HepG2 (cell line): Measurements from ENCODE around the gene CD99L2. TPM values are rescaled to one million over a fixed set of nuclear protein-coding genes. Genes with fewer than 3 reads are reported as not detected.

ENCODE experiments used
- ATAC-seq: fragments of 200-7000 bp; cut with Tn5 transposase; 3 replicates; pipeline ENCODE4 v1.9.1; 2020; ENCODE audit warnings: mild to moderate bottlenecking, moderate library complexity
- BruUV-seq: library from RNA; stranded (reverse); fragments of 400-500 nt; replicated peaks from 2 replicates; lab custom pipeline; 2021; lab: Mats Ljungman, UMichigan
- CTCF ChIA-PET: fragments of 300-600 bp; formaldehyde crosslinking; extraction: SDS; loops from one replicate; lab custom pipeline; 2021; ENCODE audit warnings: low total read pairs, inconsistent platforms, low intra/inter-chr PET ratio; lab: Yijun Ruan, JAX
- POLR2A ChIA-PET: fragments of 350-600 bp; sonication (Branson Sonifier 250); formaldehyde crosslinking; loops from one replicate; lab custom pipeline; 2020; ENCODE audit warnings: antibody characterized with exemption, inconsistent platforms; lab: Yijun Ruan, JAX
- DNase-seq: peaks from one replicate; pipeline ENCODE4 v3.0.0-alpha.2; 2015; ENCODE audit warnings: low spot score
- FAIRE-seq: peaks from 3 replicates; lab custom pipeline; 2011; peaks lifted over from hg19 to GRCh38; lab: Jason Lieb, UNC
- H2AFZ ChIP-seq: one replicate; pipeline ENCODE4 v1.6.1; 2011; ENCODE audit warnings: low read length, inconsistent platforms
- H3K27ac ChIP-seq: fragments of 300-600 bp; 3 replicates; pipeline ENCODE4 v1.8.0; 2011; ENCODE audit warnings: mixed run types, mild to moderate bottlenecking, mixed read lengths, low read length, inconsistent platforms; ENCODE audit not compliant: insufficient read depth; ENCODE audit errors: extremely low read length
- H3K27me3 ChIP-seq, 2 experiments: fragments of 200-600 bp in 1 of 2; 2 replicates in 1 of 2; 3 replicates in 1 of 2; pipeline versions ENCODE4 v1.6.0 to v1.8.0; 2011; ENCODE audit warnings: low read length in 2 of 2, mild to moderate bottlenecking in 2 of 2, moderate library complexity in 2 of 2, inconsistent platforms in 1 of 2; ENCODE audit not compliant: insufficient read depth in 2 of 2, control insufficient read depth in 1 of 2
- H3K36me3 ChIP-seq, 2 experiments: fragments of 200-600 bp in 1 of 2; replicated peaks in 1 of 2; 2 replicates in 1 of 2; 3 replicates in 1 of 2; pipeline versions ENCODE4 v1.5.1 to v1.8.0; 2011; ENCODE audit warnings: low read length in 2 of 2, inconsistent platforms in 1 of 2; ENCODE audit not compliant: insufficient read depth in 2 of 2, control insufficient read depth in 1 of 2
- H3K4me1 ChIP-seq: 2 replicates; pipeline ENCODE4 v1.5.1; 2012; ENCODE audit warnings: low read length, inconsistent platforms; ENCODE audit not compliant: insufficient read depth
- H3K4me2 ChIP-seq: 2 replicates; pipeline ENCODE4 v1.6.0; 2011; ENCODE audit warnings: low read depth, low read length, inconsistent platforms
- H3K4me3 ChIP-seq, 3 experiments: fragments of 200-600 bp in 1 of 3; sonication (generic), shearing (Covaris generic) in 1 of 3; replicated peaks in 1 of 3; 2 replicates each; pipeline ENCODE4 v1.5.1; 2011 to 2016; ENCODE audit warnings: low read length in 3 of 3, inconsistent platforms in 2 of 3, low read depth in 2 of 3, mild to moderate bottlenecking in 2 of 3, control low read depth in 1 of 3, mixed read lengths in 1 of 3; ENCODE audit not compliant: insufficient read depth in 1 of 3
- H3K79me2 ChIP-seq: one replicate; pipeline ENCODE4 v1.6.1; 2011; ENCODE audit warnings: low read length, inconsistent platforms; ENCODE audit not compliant: insufficient read depth
- H3K9ac ChIP-seq: 2 replicates; pipeline ENCODE4 v1.6.0; 2011; ENCODE audit warnings: mild to moderate bottlenecking, low read depth, low read length, inconsistent platforms; ENCODE audit not compliant: insufficient read depth
- H3K9me3 ChIP-seq: 2 replicates; pipeline ENCODE4 v1.5.1; 2012; ENCODE audit warnings: mild to moderate bottlenecking, low read length
- H4K20me1 ChIP-seq: 2 replicates; pipeline ENCODE4 v1.6.0; 2011; ENCODE audit warnings: inconsistent platforms, mild to moderate bottlenecking, low read length, moderate library complexity; ENCODE audit not compliant: insufficient read depth
- CHD2 ChIP-seq: IDR thresholded peaks from 2 replicates; pipeline ENCODE4 v1.6.1; 2011; ENCODE audit warnings: low read depth, low read length, improper control_type of control experiment
- HOXD1 ChIP-seq: sonication (generic); formaldehyde crosslinking; IDR thresholded peaks from 2 replicates; pipeline ENCODE4 v1.5.0; 2020; ENCODE audit warnings: missing genetic modification reagents
- IKZF4 ChIP-seq: sonication (generic); formaldehyde crosslinking; IDR thresholded peaks from 2 replicates; pipeline ENCODE4 v1.5.1; 2020; ENCODE audit warnings: borderline replicate concordance, mild to moderate bottlenecking, low read depth, missing genetic modification reagents; ENCODE audit errors: not compliant biosample characterization
- NCOR1 ChIP-seq: fragments of 200-600 bp; sonication (generic); IDR thresholded peaks from 2 replicates; pipeline ENCODE4 v1.7.0; 2017; ENCODE audit warnings: antibody characterized with exemption, low read length, borderline replicate concordance
- POLR2AphosphoS2 ChIP-seq: IDR thresholded peaks from 2 replicates; pipeline ENCODE4 v1.6.1; 2011; ENCODE audit warnings: low read depth, low read length, improper control_type of control experiment
- RFX3 ChIP-seq: IDR thresholded peaks from 2 replicates; pipeline ENCODE4 v1.6.1; 2016; ENCODE audit warnings: missing biosample characterization, missing genetic modification reagents
- TAF1 ChIP-seq: sonication (generic); formaldehyde crosslinking; IDR thresholded peaks from 2 replicates; pipeline ENCODE4 v1.4.0; 2020; ENCODE audit warnings: missing genetic modification reagents
- TRIM24 ChIP-seq: sonication (generic); formaldehyde crosslinking; IDR thresholded peaks from 2 replicates; pipeline ENCODE4 v1.8.0; 2022; ENCODE audit warnings: mild to moderate bottlenecking, missing genetic modification reagents
- XRCC5 ChIP-seq: fragments of 200-400 bp; formaldehyde crosslinking; optimal IDR thresholded peaks from 2 replicates; pipeline ENCODE3; 2017; ENCODE audit warnings: mild to moderate bottlenecking, low read length
- YY1 ChIP-seq: IDR thresholded peaks from 2 replicates; pipeline ENCODE4 v1.6.1; 2011; ENCODE audit warnings: low read length, low read depth, moderate library complexity, mild to moderate bottlenecking; ENCODE audit not compliant: insufficient read depth, insufficient replicate concordance
- ZNF207 ChIP-seq: fragments of 450-650 bp; IDR thresholded peaks from 2 replicates; pipeline ENCODE4 v1.6.1; 2016; ENCODE audit warnings: antibody characterized with exemption, borderline replicate concordance
- ZNF263 ChIP-seq: sonication (generic); formaldehyde crosslinking; IDR thresholded peaks from 2 replicates; pipeline ENCODE4 v1.4.0; 2020; ENCODE audit warnings: missing genetic modification reagents
- ZNF326 ChIP-seq: sonication (generic); formaldehyde crosslinking; IDR thresholded peaks from 2 replicates; pipeline ENCODE4 v1.4.0; 2020; ENCODE audit warnings: missing genetic modification reagents, borderline replicate concordance
- WGBS: methylation state at CpG from one replicate; pipeline ENCODE4 v1.1.6; 2017; ENCODE audit warnings: low lambda C conversion rate; 5-methylcytosine and 5-hydroxymethylcytosine counted together
- in situ Hi-C: cut with HindIII; loops from 2 replicates; pipeline ENCODE4 v1.10.0; 2017; ENCODE audit warnings: low pct_unique_long_range_greater_than_20kb; ENCODE audit not compliant: extremely low pct_ligation_motif_present
- intact Hi-C: fragments of 100-400 bp; cut with micrococcal nuclease; formaldehyde crosslinking; loops from one replicate; pipeline ENCODE4 v1.10.0; 2022; ENCODE audit not compliant: unreplicated experiment
- polyA plus RNA-seq, 8 experiments: library from polyadenylated mRNA; depleted of rRNA in 3 of 8; stranded (reverse) in 7 of 8; unstranded in 1 of 8; fragments of >200 nt; fragmentation: Illumina TruSeq in 4 of 8; extraction: Trizol in 4 of 8; gene quantifications; 2 replicates each; pipeline versions ENCODE4 v1.2.1 to v1.2.3, GENCODE V29; 2011 to 2016; ENCODE audit warnings: low read depth in 4 of 8, missing spikeins in 1 of 8, mixed read lengths in 1 of 8; ENCODE audit not compliant: insufficient read depth in 1 of 8
- total RNA-seq, 5 experiments: library from RNA; depleted of rRNA; stranded (reverse); fragments of >200 nt; fragmentation: Illumina TruSeq; extraction: Trizol; gene quantifications; 2 replicates each; pipeline ENCODE4 v1.2.3, GENCODE V29; 2016; ENCODE audit warnings: low read depth in 1 of 5
- TF ChIP-seq, protein P1 (sequence below): IDR thresholded peaks from 2 replicates; pipeline ENCODE4 v1.4.0; 2020; ENCODE audit warnings: mild to moderate bottlenecking, missing genetic modification reagents
- TF ChIP-seq, protein P2 (sequence below): sonication (generic); formaldehyde crosslinking; IDR thresholded peaks from 2 replicates; pipeline ENCODE4 v1.4.0; 2020; ENCODE audit warnings: mild to moderate bottlenecking, missing genetic modification reagents
- TF ChIP-seq, protein P3 (sequence below): sonication (generic); formaldehyde crosslinking; IDR thresholded peaks from 2 replicates; pipeline ENCODE4 v1.4.0; 2020; ENCODE audit warnings: missing genetic modification reagents

Gene CD99L2
- total and polyA plus RNA-seq, 2 of the 13 experiments (the other 11 are each of a cell fraction or from before 2014, with no cell fraction given), result 6.9 to 7.6 TPM

DNA sequence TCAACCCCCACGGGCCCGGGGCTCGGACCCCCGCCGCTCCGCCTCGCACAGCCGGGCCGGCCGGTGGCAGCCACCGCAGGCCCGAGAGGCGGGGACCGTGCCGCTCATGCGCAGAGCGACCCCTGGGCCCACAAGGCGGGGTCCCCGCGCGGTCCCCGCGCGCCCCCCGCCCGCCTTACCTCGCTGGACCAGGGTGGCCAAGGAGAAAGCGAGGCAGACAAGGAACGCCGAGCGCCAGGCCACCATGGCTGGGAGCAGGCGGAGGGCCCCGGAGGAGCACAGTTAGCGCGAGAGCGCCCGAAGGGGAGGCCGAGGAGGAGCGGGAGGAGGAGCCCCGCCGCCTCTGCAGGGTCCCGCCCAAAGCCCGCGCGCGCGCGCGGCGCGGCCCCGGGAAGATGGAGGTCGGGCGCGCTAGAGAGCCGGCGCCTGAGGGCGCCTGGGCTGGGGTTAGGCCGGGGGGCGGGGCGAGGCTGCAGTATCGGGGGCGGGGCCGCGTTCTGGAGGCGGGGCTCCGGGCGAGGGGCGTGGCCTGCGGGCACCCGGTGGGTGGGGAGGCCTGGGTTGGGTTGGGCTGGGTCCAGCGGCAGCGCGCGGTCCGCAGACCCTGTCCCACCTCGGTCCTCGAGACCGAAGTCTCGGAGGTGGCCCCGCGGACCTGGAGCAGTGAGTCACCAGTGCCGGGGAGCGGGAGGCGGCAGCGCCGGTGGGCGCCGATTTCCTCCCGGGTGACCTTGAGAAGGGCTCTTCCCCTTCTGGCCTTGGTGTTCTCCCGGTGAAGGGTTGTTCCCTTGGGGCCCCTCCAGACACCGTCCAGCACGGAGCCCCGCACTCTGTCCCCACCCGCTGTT lies at the start of gene CD99L2 (continued):
- TF ChIP-seq, protein P1, sequence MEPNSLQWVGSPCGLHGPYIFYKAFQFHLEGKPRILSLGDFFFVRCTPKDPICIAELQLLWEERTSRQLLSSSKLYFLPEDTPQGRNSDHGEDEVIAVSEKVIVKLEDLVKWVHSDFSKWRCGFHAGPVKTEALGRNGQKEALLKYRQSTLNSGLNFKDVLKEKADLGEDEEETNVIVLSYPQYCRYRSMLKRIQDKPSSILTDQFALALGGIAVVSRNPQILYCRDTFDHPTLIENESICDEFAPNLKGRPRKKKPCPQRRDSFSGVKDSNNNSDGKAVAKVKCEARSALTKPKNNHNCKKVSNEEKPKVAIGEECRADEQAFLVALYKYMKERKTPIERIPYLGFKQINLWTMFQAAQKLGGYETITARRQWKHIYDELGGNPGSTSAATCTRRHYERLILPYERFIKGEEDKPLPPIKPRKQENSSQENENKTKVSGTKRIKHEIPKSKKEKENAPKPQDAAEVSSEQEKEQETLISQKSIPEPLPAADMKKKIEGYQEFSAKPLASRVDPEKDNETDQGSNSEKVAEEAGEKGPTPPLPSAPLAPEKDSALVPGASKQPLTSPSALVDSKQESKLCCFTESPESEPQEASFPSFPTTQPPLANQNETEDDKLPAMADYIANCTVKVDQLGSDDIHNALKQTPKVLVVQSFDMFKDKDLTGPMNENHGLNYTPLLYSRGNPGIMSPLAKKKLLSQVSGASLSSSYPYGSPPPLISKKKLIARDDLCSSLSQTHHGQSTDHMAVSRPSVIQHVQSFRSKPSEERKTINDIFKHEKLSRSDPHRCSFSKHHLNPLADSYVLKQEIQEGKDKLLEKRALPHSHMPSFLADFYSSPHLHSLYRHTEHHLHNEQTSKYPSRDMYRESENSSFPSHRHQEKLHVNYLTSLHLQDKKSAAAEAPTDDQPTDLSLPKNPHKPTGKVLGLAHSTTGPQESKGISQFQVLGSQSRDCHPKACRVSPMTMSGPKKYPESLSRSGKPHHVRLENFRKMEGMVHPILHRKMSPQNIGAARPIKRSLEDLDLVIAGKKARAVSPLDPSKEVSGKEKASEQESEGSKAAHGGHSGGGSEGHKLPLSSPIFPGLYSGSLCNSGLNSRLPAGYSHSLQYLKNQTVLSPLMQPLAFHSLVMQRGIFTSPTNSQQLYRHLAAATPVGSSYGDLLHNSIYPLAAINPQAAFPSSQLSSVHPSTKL (CRISPR knock-in tag), result no peak
- TF ChIP-seq ZNF263 (peak; percentile 91), TRIM24 (CRISPR knock-in tag) (no peak), ZNF326 (CRISPR knock-in tag) (no peak), YY1 (peak; percentile 77), TAF1 (CRISPR knock-in tag) (peak; percentile 37; the same call in 1 of the 2 replicates), CHD2 (peak; percentile 79)

DNA sequence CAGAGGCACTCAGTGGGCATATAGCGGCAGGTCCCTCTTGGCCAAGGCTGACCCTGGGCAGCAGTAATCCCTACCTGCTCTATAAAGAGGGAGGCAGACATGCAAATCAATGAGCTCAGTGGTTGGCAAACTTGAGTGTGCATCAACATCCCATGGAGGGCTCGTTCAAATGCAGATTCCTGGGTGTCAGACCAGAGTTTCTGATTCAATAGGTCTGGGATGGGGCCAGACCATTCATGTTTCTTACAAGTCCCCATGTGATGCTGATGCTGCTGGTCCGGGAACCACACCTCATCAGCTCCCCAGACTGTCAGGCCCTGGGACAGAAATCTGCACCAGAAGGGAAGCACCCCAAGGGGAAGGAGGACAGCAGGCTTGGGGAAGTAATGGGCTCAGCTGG lies 45.8 kb upstream of the CD99L2 start:
- CTCF ChIA-PET, result no interaction called here
- no peaks in the 10 kb centered on the region for H3K4me1 ChIP-seq
- 80% methylated on average over 1 of the region's 3 CpGs for WGBS
- TF ChIP-seq IKZF4 (CRISPR knock-in tag) (no peak), XRCC5 (no peak), ZNF207 (no peak), RFX3 (CRISPR knock-in tag) (no peak), HOXD1 (CRISPR knock-in tag) (no peak), NCOR1 (no peak), POLR2AphosphoS2 (no peak)
- TF ChIP-seq, protein P2, sequence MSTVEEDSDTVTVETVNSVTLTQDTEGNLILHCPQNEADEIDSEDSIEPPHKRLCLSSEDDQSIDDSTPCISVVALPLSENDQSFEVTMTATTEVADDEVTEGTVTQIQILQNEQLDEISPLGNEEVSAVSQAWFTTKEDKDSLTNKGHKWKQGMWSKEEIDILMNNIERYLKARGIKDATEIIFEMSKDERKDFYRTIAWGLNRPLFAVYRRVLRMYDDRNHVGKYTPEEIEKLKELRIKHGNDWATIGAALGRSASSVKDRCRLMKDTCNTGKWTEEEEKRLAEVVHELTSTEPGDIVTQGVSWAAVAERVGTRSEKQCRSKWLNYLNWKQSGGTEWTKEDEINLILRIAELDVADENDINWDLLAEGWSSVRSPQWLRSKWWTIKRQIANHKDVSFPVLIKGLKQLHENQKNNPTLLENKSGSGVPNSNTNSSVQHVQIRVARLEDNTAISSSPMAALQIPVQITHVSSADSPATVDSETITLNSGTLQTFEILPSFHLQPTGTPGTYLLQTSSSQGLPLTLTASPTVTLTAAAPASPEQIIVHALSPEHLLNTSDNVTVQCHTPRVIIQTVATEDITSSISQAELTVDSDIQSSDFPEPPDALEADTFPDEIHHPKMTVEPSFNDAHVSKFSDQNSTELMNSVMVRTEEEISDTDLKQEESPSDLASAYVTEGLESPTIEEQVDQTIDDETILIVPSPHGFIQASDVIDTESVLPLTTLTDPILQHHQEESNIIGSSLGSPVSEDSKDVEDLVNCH (CRISPR knock-in tag), result no peak
- TF ChIP-seq, protein P3, sequence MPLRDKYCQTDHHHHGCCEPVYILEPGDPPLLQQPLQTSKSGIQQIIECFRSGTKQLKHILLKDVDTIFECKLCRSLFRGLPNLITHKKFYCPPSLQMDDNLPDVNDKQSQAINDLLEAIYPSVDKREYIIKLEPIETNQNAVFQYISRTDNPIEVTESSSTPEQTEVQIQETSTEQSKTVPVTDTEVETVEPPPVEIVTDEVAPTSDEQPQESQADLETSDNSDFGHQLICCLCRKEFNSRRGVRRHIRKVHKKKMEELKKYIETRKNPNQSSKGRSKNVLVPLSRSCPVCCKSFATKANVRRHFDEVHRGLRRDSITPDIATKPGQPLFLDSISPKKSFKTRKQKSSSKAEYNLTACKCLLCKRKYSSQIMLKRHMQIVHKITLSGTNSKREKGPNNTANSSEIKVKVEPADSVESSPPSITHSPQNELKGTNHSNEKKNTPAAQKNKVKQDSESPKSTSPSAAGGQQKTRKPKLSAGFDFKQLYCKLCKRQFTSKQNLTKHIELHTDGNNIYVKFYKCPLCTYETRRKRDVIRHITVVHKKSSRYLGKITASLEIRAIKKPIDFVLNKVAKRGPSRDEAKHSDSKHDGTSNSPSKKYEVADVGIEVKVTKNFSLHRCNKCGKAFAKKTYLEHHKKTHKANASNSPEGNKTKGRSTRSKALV, result no peak

More for the DNA sequence above, 45.8 kb upstream of the CD99L2 start:
- Histone ChIP-seq H3K36me3 (no peaks in the 10 kb centered on the region), H3K4me2 (no peak overlapping the region), H3K27me3 (no peaks in the 10 kb centered on the region; a peak in 1 of 5 replicates), H3K9me3 (no peaks in the 10 kb centered on the region), H3K79me2 (no peaks in the 10 kb centered on the region), H2AFZ (no peak overlapping the region), H3K27ac (no peak overlapping the region), H3K4me3 (no peak overlapping the region), H4K20me1 (no peaks in the 10 kb centered on the region), H3K9ac (no peak overlapping the region)
- no peak for ATAC-seq
- DNase-seq, result no peak
- no peak for FAIRE-seq
- BruUV-seq, result no TSS peak
- intact Hi-C loops, result no loop called here
- in situ Hi-C loops, result no loop called here
- POLR2A ChIA-PET, result no interaction called here
